HUES48 (cell line): ENCODE measurements around the gene FAM110D.

Source experiments
- H3K27ac ChIP-seq: one replicate; pipeline ENCODE4 v1.7.0; 2013; ENCODE audit warnings: low read depth, low read length, inconsistent platforms
- H3K27me3 ChIP-seq: 2 replicates; pipeline ENCODE4 v1.6.1; 2013; ENCODE audit warnings: mild to moderate bottlenecking, low read length; ENCODE audit not compliant: control insufficient read depth, insufficient read depth
- H3K36me3 ChIP-seq: 2 replicates; pipeline ENCODE4 v1.6.1; 2013; ENCODE audit warnings: low read length; ENCODE audit not compliant: control insufficient read depth, insufficient read depth
- H3K4me1 ChIP-seq: 2 replicates; pipeline ENCODE4 v1.6.1; 2013; ENCODE audit warnings: mild to moderate bottlenecking, low read length; ENCODE audit not compliant: control insufficient read depth, insufficient read depth
- H3K4me3 ChIP-seq: 2 replicates; pipeline ENCODE4 v1.5.1; 2013; ENCODE audit warnings: mild to moderate bottlenecking, low read depth, low read length
- H3K9ac ChIP-seq: 2 replicates; pipeline ENCODE4 v1.6.1; 2013; ENCODE audit warnings: mild to moderate bottlenecking, low read depth, low read length, moderate library complexity
- H3K9me3 ChIP-seq: 2 replicates; pipeline ENCODE4 v1.6.1; 2013; ENCODE audit warnings: low read length; ENCODE audit not compliant: control insufficient read depth, insufficient read depth

The FAM110D gene

GRCh38 chr1:26181586-26182382 is 22.9 kb downstream of the FAM110D start:
- H3K9me3 ChIP-seq: no peaks in the 10 kb centered on the region
- no peaks in the 10 kb centered on the region for H3K4me1 ChIP-seq
- H3K36me3 ChIP-seq: peaks cover 13% of the 10 kb centered on the region; the same call in 1 of the 2 replicates
- no peak overlapping the region for H3K27ac ChIP-seq
- H3K9ac ChIP-seq: no peak overlapping the region
- no peaks in the 10 kb centered on the region for H3K27me3 ChIP-seq
- no peak overlapping the region for H3K4me3 ChIP-seq

DNA sequence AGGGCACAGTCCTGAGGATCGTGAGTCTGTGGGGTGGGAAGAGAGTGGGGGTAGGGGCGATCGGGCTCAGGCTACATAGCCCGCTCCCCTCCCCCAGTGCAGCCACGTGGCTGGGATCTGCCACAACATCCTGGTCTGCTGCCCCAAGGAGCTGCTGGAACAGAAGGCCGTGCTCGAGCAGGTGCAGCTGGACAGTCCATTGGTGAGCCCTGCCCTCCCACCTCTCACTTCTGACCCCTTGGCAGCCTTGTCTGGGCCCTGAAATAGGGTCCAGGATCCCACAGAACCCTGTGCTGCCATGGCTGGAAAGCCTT is 23.5 kb downstream of the FAM110D start:
- H3K9ac ChIP-seq: no peak overlapping the region
- no peaks in the 10 kb centered on the region for H3K27me3 ChIP-seq
- no peak overlapping the region for H3K27ac ChIP-seq
- H3K4me3 ChIP-seq: no peak overlapping the region
- H3K4me1 ChIP-seq: no peaks in the 10 kb centered on the region
- H3K36me3 ChIP-seq: peaks cover 18% of the 10 kb centered on the region
- no peaks in the 10 kb centered on the region for H3K9me3 ChIP-seq

- Histone ChIP-seq H3K4me3 (no peak overlapping the region), H3K4me1 (no peaks in the 10 kb centered on the region), H3K9ac (no peak overlapping the region), H3K27ac (no peak overlapping the region), H3K36me3 (peaks cover 23% of the 10 kb centered on the region), H3K27me3 (no peaks in the 10 kb centered on the region), H3K9me3 (no peaks in the 10 kb centered on the region)
Observed at GRCh38 chr1:26184086-26184485, 25.2 kb downstream of the FAM110D start.

DNA sequence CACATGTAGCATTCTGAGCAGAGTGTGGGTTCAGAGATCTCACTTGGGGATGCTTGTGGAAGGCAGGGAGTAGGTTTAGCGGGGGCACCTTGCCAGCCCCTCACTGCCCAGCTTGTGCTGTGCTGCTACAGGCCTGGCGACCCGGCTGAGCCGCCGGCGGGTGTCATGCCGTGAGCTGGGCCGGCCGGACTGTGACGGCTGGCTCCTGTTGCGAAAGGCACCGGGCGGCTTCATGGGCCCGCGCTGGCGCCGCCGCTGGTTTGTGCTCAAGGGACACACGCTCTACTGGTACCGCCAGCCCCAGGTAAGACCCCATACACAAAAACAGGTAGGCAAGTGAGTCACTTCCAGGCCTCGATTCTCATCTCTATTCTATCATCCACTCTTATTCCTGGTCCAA is 26.0 kb downstream of the FAM110D start:
- no peak overlapping the region for H3K27ac ChIP-seq
- H3K36me3 ChIP-seq: peaks cover 25% of the 10 kb centered on the region

GRCh38 chr1:26187882-26188281 is 29.0 kb downstream of the FAM110D start:
- H3K4me1 ChIP-seq: peaks cover 7% of the 10 kb centered on the region
- H3K9ac ChIP-seq: no peak overlapping the region
- H3K27me3 ChIP-seq: no peaks in the 10 kb centered on the region
- H3K36me3 ChIP-seq: peaks cover 25% of the 10 kb centered on the region
- no peaks in the 10 kb centered on the region for H3K9me3 ChIP-seq
- H3K27ac ChIP-seq: no peak overlapping the region
- H3K4me3 ChIP-seq: no peak overlapping the region

More for the DNA sequence above, 26.0 kb downstream of the FAM110D start:
- Histone ChIP-seq H3K27me3 (no peaks in the 10 kb centered on the region), H3K9ac (no peak overlapping the region), H3K4me3 (no peak overlapping the region), H3K9me3 (no peaks in the 10 kb centered on the region), H3K4me1 (no peaks in the 10 kb centered on the region)

GRCh38 chr1:26188477-26188876 is 29.6 kb downstream of the FAM110D start:
- no peaks in the 10 kb centered on the region for H3K27me3 ChIP-seq
- H3K9me3 ChIP-seq: no peaks in the 10 kb centered on the region
- no peak overlapping the region for H3K9ac ChIP-seq
- no peak overlapping the region for H3K27ac ChIP-seq
- no peak overlapping the region for H3K4me3 ChIP-seq
- H3K4me1 ChIP-seq: peaks cover 7% of the 10 kb centered on the region
- H3K36me3 ChIP-seq: peaks cover 22% of the 10 kb centered on the region

DNA sequence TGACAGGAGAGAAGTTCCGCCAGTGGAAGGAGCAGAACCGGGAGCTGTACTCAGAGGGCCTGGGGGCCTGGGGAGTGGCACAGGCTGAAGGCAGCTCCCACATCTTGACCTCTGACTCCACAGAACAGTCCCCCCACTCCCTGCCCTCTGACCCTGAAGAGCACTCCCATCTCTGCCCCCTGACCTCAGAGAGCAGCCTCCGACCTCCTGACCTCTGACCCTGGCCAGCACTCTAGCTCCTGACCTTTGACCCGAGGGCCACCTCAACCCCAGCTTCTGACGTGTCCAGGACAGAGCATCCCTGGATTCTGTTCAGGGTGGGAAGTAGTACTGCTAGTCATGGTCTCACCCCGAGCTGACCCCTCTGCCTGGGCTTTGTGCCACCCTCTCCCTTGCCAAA is 30.5 kb downstream of the FAM110D start:
- Histone ChIP-seq H3K9me3 (no peaks in the 10 kb centered on the region), H3K36me3 (peaks cover 21% of the 10 kb centered on the region), H3K4me1 (peaks cover 7% of the 10 kb centered on the region), H3K27ac (no peak overlapping the region), H3K27me3 (no peaks in the 10 kb centered on the region), H3K4me3 (no peak overlapping the region), H3K9ac (no peak overlapping the region)

DNA sequence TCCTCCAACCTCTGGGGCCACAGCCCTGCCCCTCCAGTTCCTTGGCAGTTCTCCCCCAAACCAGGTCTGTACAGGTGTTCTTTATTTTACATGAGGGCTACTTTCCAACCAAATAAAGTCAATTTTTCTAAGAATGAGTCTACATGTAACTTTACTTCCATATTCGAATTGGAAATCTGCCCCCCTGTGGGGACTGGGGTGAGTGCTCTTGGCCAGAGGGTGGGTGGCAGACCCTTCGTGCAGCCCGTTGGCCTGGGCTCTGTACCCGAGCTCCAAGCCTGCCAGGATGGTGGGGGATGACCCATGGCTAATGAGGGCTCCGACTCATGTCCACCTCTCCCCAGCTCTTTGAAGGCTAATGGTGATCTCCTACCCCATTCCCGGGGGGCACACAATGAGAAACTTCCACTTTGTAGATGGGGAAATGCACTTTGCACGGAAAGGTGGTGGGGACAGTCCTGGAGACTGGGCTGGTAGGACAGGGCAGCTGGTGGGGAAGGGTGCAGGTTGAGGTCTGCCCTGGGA is 30.9 kb downstream of the FAM110D start:
- H3K9me3 ChIP-seq: no peaks in the 10 kb centered on the region
- peaks cover 7% of the 10 kb centered on the region for H3K4me1 ChIP-seq
- H3K27ac ChIP-seq: no peak overlapping the region

GRCh38 chr1:26190373-26190987 is 31.6 kb downstream of the FAM110D start, which contains the start of gene CATSPER4:
Gene CATSPER4 (plus strand): TSS chr1:26190602. CDS start chr1:26190628, 26 bp downstream.
- H3K9me3 ChIP-seq: no peaks in the 10 kb centered on the region
- peak within 1 kb of the TSS; percentile 42 for H3K27ac ChIP-seq
- H3K4me1 ChIP-seq: peaks cover 7% of the 10 kb centered on the region
- peaks cover 16% of the 10 kb centered on the region for H3K36me3 ChIP-seq
- no peaks in the 10 kb centered on the region for H3K27me3 ChIP-seq
- H3K9ac ChIP-seq: no peak within 1 kb of the TSS
- no peak within 1 kb of the TSS for H3K4me3 ChIP-seq

More for the DNA sequence above, 30.9 kb downstream of the FAM110D start:
- Histone ChIP-seq H3K27me3 (no peaks in the 10 kb centered on the region), H3K9ac (no peak overlapping the region), H3K36me3 (peaks cover 17% of the 10 kb centered on the region), H3K4me3 (no peak overlapping the region)

DNA sequence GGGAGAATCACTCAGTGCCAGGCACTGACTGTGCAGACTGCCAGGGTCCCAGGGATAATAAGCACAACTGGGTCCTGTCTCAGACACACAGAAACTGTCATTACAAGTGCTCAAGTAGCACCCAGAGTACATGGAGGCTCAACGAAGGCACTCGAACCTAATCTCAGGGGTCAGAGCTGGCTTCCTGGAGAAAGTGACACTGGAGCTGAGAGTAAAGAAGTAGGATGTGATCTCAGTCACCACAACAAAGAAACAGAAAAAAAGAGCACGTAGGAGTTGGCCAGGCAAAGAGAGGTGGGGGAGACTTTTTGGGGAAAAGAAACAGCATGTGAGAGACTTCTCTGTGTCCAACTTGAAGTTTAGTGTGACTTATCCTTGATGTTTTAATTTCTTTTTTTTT is 32.9 kb downstream of the FAM110D start:
- Histone ChIP-seq H3K36me3 (peaks cover 11% of the 10 kb centered on the region), H3K9ac (no peak overlapping the region), H3K4me3 (no peak overlapping the region), H3K9me3 (no peaks in the 10 kb centered on the region), H3K27me3 (no peaks in the 10 kb centered on the region), H3K27ac (no peak overlapping the region), H3K4me1 (peaks cover 7% of the 10 kb centered on the region)

GRCh38 chr1:26195805-26196204 is 36.9 kb downstream of the FAM110D start:
- H3K27ac ChIP-seq: no peak overlapping the region
- H3K27me3 ChIP-seq: no peaks in the 10 kb centered on the region
- no peaks in the 10 kb centered on the region for H3K36me3 ChIP-seq
- no peaks in the 10 kb centered on the region for H3K9me3 ChIP-seq
- no peak overlapping the region for H3K4me3 ChIP-seq
- no peak overlapping the region for H3K9ac ChIP-seq
- peaks cover 4% of the 10 kb centered on the region for H3K4me1 ChIP-seq
